ENCODE data around the gene AGO1. TPM values are rescaled to one million over a fixed set of nuclear protein-coding genes. Genes with fewer than 3 reads are reported as not detected.

The AGO1 gene
- total RNA-seq, 4 donors from 2014 or later = 21.8 to 27.7 (median 25.4) TPM

DNA sequence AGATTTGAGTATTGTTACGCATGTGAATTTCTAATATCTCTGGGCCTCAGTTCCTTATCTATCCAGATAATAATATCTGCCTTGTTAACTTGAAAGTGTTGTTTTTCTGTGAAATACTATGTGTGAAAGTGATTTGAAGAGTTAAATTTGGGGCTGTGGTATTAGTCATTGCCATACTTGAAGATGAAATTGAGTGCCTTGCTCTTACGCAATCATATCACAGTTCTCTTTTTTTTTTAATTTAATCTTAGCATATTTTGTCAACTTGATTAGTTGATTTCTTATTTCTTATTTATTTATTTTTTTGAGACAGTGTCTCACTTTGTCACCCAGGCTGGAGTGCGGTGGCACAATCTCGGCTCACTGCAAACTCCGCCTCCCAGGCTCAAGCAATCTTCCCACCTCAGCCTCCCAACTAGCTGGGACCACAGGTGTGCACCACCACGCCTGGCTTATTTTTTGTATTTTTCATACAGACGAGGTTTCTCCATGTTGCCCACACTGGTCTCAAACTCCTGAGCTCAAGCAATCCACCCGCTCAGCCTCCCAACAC is 44.2 kb upstream of the AGO1 start:
- TF ChIP-seq, protein P1, sequence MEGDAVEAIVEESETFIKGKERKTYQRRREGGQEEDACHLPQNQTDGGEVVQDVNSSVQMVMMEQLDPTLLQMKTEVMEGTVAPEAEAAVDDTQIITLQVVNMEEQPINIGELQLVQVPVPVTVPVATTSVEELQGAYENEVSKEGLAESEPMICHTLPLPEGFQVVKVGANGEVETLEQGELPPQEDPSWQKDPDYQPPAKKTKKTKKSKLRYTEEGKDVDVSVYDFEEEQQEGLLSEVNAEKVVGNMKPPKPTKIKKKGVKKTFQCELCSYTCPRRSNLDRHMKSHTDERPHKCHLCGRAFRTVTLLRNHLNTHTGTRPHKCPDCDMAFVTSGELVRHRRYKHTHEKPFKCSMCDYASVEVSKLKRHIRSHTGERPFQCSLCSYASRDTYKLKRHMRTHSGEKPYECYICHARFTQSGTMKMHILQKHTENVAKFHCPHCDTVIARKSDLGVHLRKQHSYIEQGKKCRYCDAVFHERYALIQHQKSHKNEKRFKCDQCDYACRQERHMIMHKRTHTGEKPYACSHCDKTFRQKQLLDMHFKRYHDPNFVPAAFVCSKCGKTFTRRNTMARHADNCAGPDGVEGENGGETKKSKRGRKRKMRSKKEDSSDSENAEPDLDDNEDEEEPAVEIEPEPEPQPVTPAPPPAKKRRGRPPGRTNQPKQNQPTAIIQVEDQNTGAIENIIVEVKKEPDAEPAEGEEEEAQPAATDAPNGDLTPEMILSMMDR (IDR thresholded peaks at IDR 0.05) = no peak
- TF ChIP-seq POLR2A (IDR thresholded peaks at IDR 0.05) = no peak

DNA sequence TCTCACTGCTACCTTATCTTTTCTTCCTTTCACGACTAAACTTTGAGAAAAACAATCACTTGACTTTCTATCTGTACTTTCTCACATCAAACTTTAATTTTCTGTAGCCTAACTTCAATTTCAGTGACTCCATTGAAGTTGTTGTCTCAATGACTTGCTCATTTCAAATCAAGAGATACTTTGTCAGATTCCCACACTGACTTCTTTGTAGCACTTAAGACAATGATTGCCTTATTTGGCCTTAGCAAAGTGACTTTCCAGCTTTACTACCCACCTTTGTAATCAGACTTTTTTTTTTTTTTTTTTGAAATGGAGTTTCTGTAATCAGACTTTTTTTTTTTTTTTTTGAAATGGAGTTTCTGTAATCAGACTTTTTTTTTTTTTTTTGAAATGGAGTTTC is 38.2 kb upstream of the AGO1 start:
- TF ChIP-seq, protein P1 (IDR thresholded peaks at IDR 0.05) = no peak
- TF ChIP-seq POLR2A (IDR thresholded peaks at IDR 0.05) = no peak
- Histone ChIP-seq H3K9me3 (no peaks in the 10 kb centered on the region), H3K36me3 (peaks cover 9 to 30% of the 10 kb centered on the region in 2 donors), H3K4me1 (no peaks in the 10 kb centered on the region), H3K4me3 (replicated peaks in 1 of 3) (no peak overlapping the region), H3K27ac (no peak overlapping the region), H3K27me3 (no peaks in the 10 kb centered on the region)
- intact Hi-C loops (cut with DNase I) = no loop called here
- 80 to 87% methylated on average over 1 of the region's 1 CpG for WGBS, 2 donors
- no peak for DNase-seq

More for the DNA sequence above, 44.2 kb upstream of the AGO1 start:
- H3K4me1 ChIP-seq = no peaks in the 10 kb centered on the region
- DNase-seq = no peak
- peaks cover 27 to 30% of the 10 kb centered on the region in 2 donors for H3K36me3 ChIP-seq
- no peak overlapping the region for H3K27ac ChIP-seq
- H3K9me3 ChIP-seq = no peaks in the 10 kb centered on the region
- intact Hi-C loops (cut with DNase I) = no loop called here
- 97 to 100% methylated on average over 8 of the region's 8 CpGs for WGBS, 2 donors
- H3K4me3 ChIP-seq (replicated peaks in 1 of 3) = no peak overlapping the region
- H3K27me3 ChIP-seq = no peaks in the 10 kb centered on the region

DNA sequence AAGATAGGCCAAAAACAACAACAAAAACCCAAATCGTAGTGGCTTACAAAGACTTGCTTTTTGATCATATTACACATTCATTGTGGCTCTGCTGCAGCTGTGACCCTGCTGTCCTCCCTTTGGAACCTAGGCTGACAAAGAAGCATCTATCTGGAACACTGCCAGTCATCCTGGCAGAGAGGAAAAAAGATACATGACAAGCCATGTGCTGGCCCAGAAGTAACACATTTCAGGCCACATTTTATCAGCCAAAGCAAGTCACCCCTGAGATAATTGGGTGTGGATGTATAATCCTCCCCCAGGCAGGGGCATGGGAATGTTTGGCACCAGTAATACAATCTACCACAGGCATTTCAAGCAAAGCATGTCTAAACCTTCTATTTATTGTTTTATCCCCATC is 37.2 kb upstream of the AGO1 start:
- H3K36me3 ChIP-seq = peaks cover 13 to 27% of the 10 kb centered on the region in 2 donors
- H3K9me3 ChIP-seq = no peaks in the 10 kb centered on the region
- TF ChIP-seq, protein P1 (IDR thresholded peaks at IDR 0.05) = no peak
- no peak for TF ChIP-seq POLR2A (IDR thresholded peaks at IDR 0.05)
- H3K4me3 ChIP-seq (replicated peaks in 1 of 3) = no peak overlapping the region
- 50 to 70% methylated on average over 1 of the region's 1 CpG for WGBS, 2 donors
- no peak for DNase-seq
- H3K4me1 ChIP-seq = peaks cover under 1% of the 10 kb centered on the region in 2 donors
- no peaks in the 10 kb centered on the region for H3K27me3 ChIP-seq
- intact Hi-C loops (cut with DNase I) = no loop called here
- no peak overlapping the region for H3K27ac ChIP-seq

DNA sequence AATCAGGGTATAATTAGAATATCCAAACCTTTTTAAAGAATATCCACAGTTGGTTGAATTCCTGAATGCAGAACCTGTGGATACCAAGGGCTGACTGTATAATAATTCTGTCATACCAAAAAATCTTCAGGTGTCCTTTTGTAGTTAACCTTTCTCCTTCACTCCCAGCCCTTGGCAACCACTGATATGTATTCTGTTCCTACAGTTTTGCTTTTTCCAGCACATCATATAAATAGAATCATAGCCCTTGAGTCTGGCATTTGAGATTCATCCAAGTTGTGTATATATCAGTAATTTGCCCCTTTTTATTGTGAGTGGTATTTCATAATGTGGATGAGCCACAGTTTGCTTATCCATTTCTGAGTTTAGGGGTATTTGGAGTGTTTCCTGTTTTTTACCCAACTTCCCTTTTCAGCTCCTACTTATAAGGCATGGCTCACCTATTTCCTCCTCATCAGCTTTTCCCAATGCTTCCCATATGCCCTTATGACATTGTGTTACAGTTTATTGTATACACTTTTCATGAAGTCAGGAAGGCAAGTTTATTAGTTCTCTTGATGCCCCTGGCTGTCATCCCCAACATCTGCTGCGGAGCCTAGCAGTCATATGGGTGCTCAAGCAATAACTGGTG is 35.0 kb upstream of the AGO1 start:
- intact Hi-C loops (cut with DNase I) = no loop called here
- no peak for DNase-seq
- H3K4me1 ChIP-seq = peaks cover 13 to 16% of the 10 kb centered on the region in 2 donors
- 92 to 100% methylated on average over 1 of the region's 1 CpG for WGBS, 2 donors
- TF ChIP-seq POLR2A (IDR thresholded peaks at IDR 0.05) = no peak
- peaks cover 4 to 11% of the 10 kb centered on the region in 2 donors for H3K36me3 ChIP-seq
- no peaks in the 10 kb centered on the region for H3K27me3 ChIP-seq
- H3K27ac ChIP-seq = no peak overlapping the region
- H3K4me3 ChIP-seq (replicated peaks in 1 of 3) = no peak overlapping the region
- no peaks in the 10 kb centered on the region for H3K9me3 ChIP-seq

DNA sequence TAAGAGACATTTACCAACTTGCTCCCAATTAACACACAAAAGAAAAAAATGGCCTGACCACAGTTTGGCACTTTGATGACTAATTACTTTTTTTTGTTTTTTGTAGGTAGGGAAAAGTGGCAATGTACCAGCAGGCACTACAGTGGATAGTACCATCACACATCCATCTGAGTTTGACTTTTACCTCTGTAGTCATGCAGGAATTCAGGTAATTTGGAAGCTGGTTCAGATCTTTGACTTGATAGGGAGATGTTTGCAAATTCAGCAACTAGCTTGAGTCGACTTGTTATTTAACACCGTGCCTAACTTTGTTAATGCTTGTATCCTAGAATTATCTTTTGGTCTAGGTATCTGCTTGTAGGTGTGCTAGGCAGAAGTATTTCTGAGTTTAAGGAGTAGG is 33.0 kb upstream of the AGO1 start:
- peaks cover 13 to 16% of the 10 kb centered on the region in 2 donors for H3K4me1 ChIP-seq
- H3K27ac ChIP-seq = no peak overlapping the region

More for the DNA sequence above, 33.0 kb upstream of the AGO1 start:
- Histone ChIP-seq H3K4me3 (replicated peaks in 1 of 3) (no peak overlapping the region), H3K36me3 (peaks cover 13 to 21% of the 10 kb centered on the region in 2 donors), H3K9me3 (no peaks in the 10 kb centered on the region), H3K27me3 (no peaks in the 10 kb centered on the region)
- 82 to 84% methylated on average over 2 of the region's 2 CpGs for WGBS, 2 donors
- DNase-seq = no peak
- TF ChIP-seq, protein P1 (IDR thresholded peaks at IDR 0.05) = no peak
- TF ChIP-seq POLR2A (IDR thresholded peaks at IDR 0.05) = no peak
- intact Hi-C loops (cut with DNase I) = no loop called here
